ENCODE results near the gene ZAR1L. TPM values are rescaled to one million over a fixed set of nuclear protein-coding genes. Genes with fewer than 3 reads are reported as not detected.

Gene ZAR1L
- total RNA-seq, 1 experiment from 2014 or later: not detected

GRCh38 chr13:32256243-32256642 lies 58.9 kb downstream of the ZAR1L start:
- H3K27ac ChIP-seq (ENCODE audit: low read length): no peak overlapping the region
- intact Hi-C loops (cut with micrococcal nuclease; ENCODE audit: unreplicated experiment): no loop called here
- BruUV-seq (replicated peaks): no TSS peak
- no peak overlapping the region for H3K4me3 ChIP-seq (ENCODE audit: low read depth in 2 of 2, low read length in 2 of 2)
- in situ Hi-C loops (cut with HindIII; ENCODE audit: low pct_unique_long_range_greater_than_20kb, low sequenced_read_pairs): no loop called here
- H3K27me3 ChIP-seq (ENCODE audit: control insufficient read depth, insufficient read depth, low read length): no peaks in the 10 kb centered on the region
- ChIA-PET POLR2A (no interaction called here), CTCF (no interaction called here)
- H3K9me3 ChIP-seq (ENCODE audit: control insufficient read depth, insufficient read depth, low read depth, low read length): no peaks in the 10 kb centered on the region
- TF ChIP-seq POLR2AphosphoS5 (IDR thresholded peaks at IDR 0.05; ENCODE audit: low read depth, low read length): no peak
- H3K36me3 ChIP-seq (ENCODE audit: control insufficient read depth, insufficient read depth, low read length): no peaks in the 10 kb centered on the region
- no peaks in the 10 kb centered on the region; the same call in 1 of the 2 replicates for H3K4me1 ChIP-seq (ENCODE audit: control insufficient read depth, insufficient read depth, low read length)
- no peak for ATAC-seq
- no peak for DNase-seq (ENCODE audit: low read depth, low spot score)

GRCh38 chr13:32255724-32256109 lies 59.4 kb downstream of the ZAR1L start:
- no peaks in the 10 kb centered on the region for H3K9me3 ChIP-seq (ENCODE audit: control insufficient read depth, insufficient read depth, low read depth, low read length)
- POLR2A ChIA-PET: no interaction called here
- no peak for DNase-seq (ENCODE audit: low read depth, low spot score)
- no peak overlapping the region for H3K27ac ChIP-seq (ENCODE audit: low read length)
- H3K27me3 ChIP-seq (ENCODE audit: control insufficient read depth, insufficient read depth, low read length): no peaks in the 10 kb centered on the region
- no peak overlapping the region for H3K4me3 ChIP-seq (ENCODE audit: low read depth in 2 of 2, low read length in 2 of 2)
- in situ Hi-C loops (cut with HindIII; ENCODE audit: low pct_unique_long_range_greater_than_20kb, low sequenced_read_pairs) (no loop called here), intact Hi-C loops (cut with micrococcal nuclease; ENCODE audit: unreplicated experiment) (no loop called here)
- no peak for ATAC-seq
- H3K4me1 ChIP-seq (ENCODE audit: control insufficient read depth, insufficient read depth, low read length): no peaks in the 10 kb centered on the region; the same call in 1 of the 2 replicates
- H3K36me3 ChIP-seq (ENCODE audit: control insufficient read depth, insufficient read depth, low read length): no peaks in the 10 kb centered on the region
- no TSS peak for BruUV-seq (replicated peaks)
- CTCF ChIA-PET: no interaction called here
- TF ChIP-seq TCF7L2 (IDR thresholded peaks at IDR 0.05; ENCODE audit: low read depth, low read length): no peak
- TF ChIP-seq REST (IDR thresholded peaks at IDR 0.05; ENCODE audit: insufficient read depth in 1 of 2, low read depth in 2 of 2, low read length in 1 of 2): no peak
- TF ChIP-seq SIN3A (IDR thresholded peaks at IDR 0.05; ENCODE audit: borderline replicate concordance, insufficient read depth, low read depth, low read length): no peak
- no peak for TF ChIP-seq POLR2AphosphoS5 (IDR thresholded peaks at IDR 0.05; ENCODE audit: low read depth, low read length)
- no peak for TF ChIP-seq CTCF (IDR thresholded peaks at IDR 0.05)

GRCh38 chr13:32254916-32255723 lies 60.0 kb downstream of the ZAR1L start:
- no peak for ATAC-seq
- POLR2A ChIA-PET: no interaction called here
- Histone ChIP-seq H3K27me3 (ENCODE audit: control insufficient read depth, insufficient read depth, low read length) (no peaks in the 10 kb centered on the region), H3K27ac (ENCODE audit: low read length) (no peak overlapping the region), H3K4me3 (ENCODE audit: low read depth in 2 of 2, low read length in 2 of 2) (no peak overlapping the region), H3K4me1 (ENCODE audit: control insufficient read depth, insufficient read depth, low read length) (no peaks in the 10 kb centered on the region; the same call in 1 of the 2 replicates), H3K36me3 (ENCODE audit: control insufficient read depth, insufficient read depth, low read length) (no peaks in the 10 kb centered on the region), H3K9me3 (ENCODE audit: control insufficient read depth, insufficient read depth, low read depth, low read length) (no peaks in the 10 kb centered on the region)
- in situ Hi-C loops (cut with HindIII; ENCODE audit: low pct_unique_long_range_greater_than_20kb, low sequenced_read_pairs): no loop called here
- CTCF ChIA-PET: no interaction called here
- BruUV-seq (replicated peaks): no TSS peak
- TF ChIP-seq REST (IDR thresholded peaks at IDR 0.05; ENCODE audit: insufficient read depth in 1 of 2, low read depth in 2 of 2, low read length in 1 of 2) (no peak), POLR2AphosphoS5 (IDR thresholded peaks at IDR 0.05; ENCODE audit: low read depth, low read length) (no peak), TCF7L2 (IDR thresholded peaks at IDR 0.05; ENCODE audit: low read depth, low read length) (no peak), CTCF (IDR thresholded peaks at IDR 0.05) (no peak), SIN3A (IDR thresholded peaks at IDR 0.05; ENCODE audit: borderline replicate concordance, insufficient read depth, low read depth, low read length) (no peak)
- no peak for DNase-seq (ENCODE audit: low read depth, low spot score)
- intact Hi-C loops (cut with micrococcal nuclease; ENCODE audit: unreplicated experiment): no loop called here

Data from Panc1 (cell line).